ENCODE results near the gene RBM27.
"Not testable (repeated sequence)": the region's sequence is repeated elsewhere in the genome, so short reads cannot be mapped to it uniquely, and the experiment has no call there.

DNA sequence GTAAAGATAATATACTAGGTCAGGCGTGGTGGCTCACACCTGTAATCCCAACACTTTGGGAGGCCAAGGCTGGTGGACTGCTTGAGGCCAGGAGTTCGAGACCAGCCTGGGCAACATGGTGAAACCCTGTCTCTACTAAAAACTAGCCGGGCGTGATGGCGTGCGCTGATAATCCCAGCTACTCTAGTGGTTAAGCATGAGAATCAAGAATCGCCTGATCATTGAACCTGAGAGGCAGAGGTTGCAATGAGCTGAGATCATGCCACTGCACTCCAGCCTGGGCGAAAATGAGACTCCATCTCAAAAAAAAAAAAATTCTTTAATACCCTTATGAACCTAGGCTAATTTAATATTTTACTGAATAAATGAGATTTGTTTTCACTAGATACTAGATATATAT, 30.4 kb upstream of the RBM27 start:
- not testable (repeated sequence) for TF ChIP-seq EZH2 (IDR thresholded peaks at IDR 0.05); POLR2AphosphoS5 (IDR thresholded peaks at IDR 0.05; ENCODE audit: borderline replicate concordance, low read depth, low read length)
